GM18858 (cell line): ENCODE data around the gene OVCH2.
"Not testable (repeated sequence)": the region's sequence is repeated elsewhere in the genome, so short reads cannot be mapped to it uniquely, and the experiment has no call there.

Experiments
- ATAC-seq: cut with Tn5 transposase; IDR thresholded peaks from one replicate; pipeline ENCODE4 v1.9.1; 2021; ENCODE audit not compliant: unreplicated experiment

Gene OVCH2

GRCh38 chr11:7671347-7672215 lies 34.7 kb downstream of the OVCH2 start:
- peak; percentile 65 for ATAC-seq

GRCh38 chr11:7670641-7671040 lies 35.6 kb downstream of the OVCH2 start:
- no peak for ATAC-seq

GRCh38 chr11:7668911-7669310 lies 37.4 kb downstream of the OVCH2 start:
- ATAC-seq = no peak

GRCh38 chr11:7668464-7668863 lies 37.8 kb downstream of the OVCH2 start:
- ATAC-seq = no peak

DNA sequence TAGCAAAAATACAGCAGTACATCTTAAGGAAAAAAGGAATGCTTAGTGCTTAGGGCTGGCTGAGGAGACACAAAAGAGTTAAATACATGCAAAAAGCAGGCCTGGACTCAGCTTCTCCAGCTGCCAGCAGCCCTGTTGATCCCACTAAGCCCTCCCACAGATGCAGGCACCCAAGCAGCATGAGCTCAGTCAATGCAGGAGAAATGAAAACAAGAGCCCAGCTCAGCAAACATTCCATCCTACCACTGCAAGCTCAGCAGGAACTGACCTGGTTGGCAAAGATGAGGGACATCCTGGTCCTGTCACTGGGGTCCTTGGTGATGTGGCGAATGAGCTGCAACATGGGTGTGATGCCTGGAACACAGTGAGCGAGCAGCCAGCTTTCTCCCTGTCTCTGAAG lies 38.8 kb downstream of the OVCH2 start:
- ATAC-seq = no peak

DNA sequence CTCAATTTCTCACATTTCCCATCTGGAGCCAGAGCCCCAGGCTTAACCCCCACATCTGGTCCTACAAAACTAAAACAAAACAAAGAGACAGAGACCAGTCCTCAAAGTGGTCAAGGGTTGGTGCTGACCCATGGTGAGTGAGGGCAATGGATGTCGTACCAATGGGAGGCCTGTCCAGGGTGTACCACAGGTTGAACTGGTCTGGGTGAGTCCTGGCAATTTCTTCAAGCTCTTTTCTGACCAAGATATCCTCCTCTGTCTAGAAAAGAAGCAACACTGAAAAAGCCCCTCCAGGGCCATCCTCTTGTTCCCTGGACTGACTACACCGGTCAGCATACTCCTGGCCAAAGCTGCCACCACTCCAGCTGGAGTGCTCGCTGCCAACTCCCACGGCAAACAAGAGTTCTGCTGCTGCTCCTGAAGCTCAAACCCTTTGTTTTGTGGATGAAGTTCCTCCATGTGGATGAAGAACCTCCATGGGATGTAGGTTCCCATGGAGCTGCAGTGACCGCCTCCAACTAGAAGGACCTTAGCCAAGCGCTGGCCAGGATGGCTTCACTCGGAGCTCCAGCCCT lies 39.9 kb downstream of the OVCH2 start:
- no peak for ATAC-seq

DNA sequence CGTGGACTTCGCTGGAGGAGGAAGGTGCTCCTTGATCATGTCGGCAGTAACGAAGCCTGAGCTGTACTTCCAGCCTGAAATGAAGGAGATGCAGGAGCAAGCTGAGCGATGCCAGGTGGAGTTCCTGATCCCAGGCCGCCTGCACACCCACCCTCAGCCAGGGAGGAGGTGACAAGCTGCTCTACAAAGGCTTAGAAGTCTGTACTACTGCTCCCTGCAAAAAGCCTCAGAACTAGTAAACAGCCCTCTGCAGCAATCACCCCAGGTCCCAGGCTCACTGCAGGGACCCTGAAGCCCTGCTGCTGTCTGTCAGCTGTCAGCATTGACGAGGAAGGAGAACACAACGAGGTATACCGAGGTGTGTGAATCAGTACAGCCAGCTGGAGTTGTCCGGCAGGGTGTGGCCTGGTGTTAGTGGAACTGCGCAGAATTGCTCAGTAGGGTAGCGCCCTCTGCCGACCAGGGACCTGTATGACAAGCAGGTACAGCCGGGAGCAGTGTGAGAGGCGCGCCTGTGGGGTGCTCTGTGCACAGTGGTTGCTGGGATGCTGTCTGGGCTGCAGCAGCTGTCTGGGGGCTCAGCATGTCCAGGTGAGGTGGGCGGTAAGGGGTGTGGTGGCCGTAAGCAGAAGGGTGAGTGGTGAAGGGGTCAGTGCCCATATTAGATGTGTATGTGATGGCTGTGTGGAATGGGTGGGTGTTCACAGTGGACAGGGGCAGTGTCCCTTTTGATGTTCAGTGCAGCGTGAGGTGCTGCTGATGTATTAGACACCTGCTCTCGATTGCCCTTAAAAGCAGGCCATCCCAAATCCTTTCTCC lies 40.6 kb downstream of the OVCH2 start:
- ATAC-seq = peak; percentile 90

GRCh38 chr11:7664867-7665266 lies 41.4 kb downstream of the OVCH2 start:
- ATAC-seq = no peak

GRCh38 chr11:7663531-7663930 lies 42.7 kb downstream of the OVCH2 start:
- ATAC-seq = not testable (repeated sequence)

- no peak for ATAC-seq
These were observed 48.8 kb downstream of the OVCH2 start for GRCh38 chr11:7657306-7658025.

- ATAC-seq = no peak
These were observed 49.6 kb downstream of the OVCH2 start for GRCh38 chr11:7656704-7657103.

DNA sequence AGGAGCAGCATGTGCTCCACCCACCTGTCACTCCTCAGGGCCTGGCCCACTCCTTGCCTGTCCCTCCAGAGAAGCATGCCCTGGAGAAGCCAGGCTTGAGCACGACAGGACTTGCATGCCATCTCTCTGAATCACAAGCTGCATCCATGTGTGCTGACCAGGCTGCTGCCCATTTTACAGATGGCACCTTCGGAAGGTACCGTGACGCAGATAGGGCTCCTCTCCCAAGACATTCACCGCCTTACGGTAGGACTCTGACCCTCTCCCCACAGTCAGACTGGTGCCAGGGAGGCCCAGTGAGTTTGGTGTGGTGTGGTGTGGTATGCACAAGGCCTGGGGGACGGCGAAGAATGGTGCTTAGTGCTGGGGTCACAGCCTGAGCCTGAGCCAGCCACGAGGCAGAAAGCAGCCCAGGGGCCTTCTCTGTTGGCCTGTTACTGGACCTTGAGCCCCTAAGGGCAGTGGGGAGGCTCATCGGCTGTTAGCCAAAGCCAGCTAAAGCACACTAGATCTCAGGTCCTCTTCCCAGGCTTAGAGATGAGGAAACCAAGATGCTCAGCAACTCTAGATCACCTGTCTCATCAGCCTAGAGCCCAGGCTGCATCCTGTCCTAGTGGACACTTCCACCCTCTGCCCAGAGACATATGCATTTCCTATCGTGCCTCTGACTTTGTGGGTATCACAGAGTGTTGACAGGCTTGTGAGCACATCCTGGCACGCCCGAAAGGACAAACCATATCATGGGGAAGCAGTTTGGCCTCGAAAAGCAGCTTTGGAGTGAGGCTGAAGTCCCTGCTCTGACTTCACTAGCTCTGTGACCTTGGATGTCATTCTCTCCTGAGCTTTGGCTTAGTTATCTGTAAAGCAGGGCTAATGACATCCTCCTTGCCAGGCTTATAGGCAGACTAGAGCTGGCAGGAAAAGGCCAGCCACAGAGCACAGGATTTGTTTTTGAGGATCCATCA lies 50.7 kb downstream of the OVCH2 start:
- ATAC-seq = no peak

- ATAC-seq = no peak
These were observed 52.0 kb downstream of the OVCH2 start for GRCh38 chr11:7654195-7654705.

GRCh38 chr11:7651700-7652099 lies 54.6 kb downstream of the OVCH2 start:
- ATAC-seq = no peak

GRCh38 chr11:7651140-7651551 lies 55.1 kb downstream of the OVCH2 start:
- ATAC-seq = no peak

DNA sequence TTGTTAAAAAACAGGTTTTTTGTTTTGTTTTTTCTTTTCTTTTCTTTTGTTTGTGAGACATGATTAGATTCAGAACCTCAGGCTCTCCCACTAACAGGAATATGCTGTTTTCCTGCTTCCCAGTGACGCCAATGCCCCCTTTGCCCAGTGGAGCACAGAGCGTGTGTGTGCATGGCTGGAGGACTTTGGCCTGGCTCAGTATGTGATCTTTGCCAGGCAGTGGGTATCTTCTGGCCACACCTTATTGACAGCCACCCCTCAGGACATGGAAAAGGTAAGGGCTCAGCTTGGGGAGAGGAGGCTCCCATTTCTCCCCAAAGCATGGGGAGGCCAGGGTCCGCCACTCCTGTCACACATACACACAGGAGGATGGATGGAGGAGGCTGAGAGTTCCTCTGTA lies 58.0 kb downstream of the OVCH2 start:
- no peak for ATAC-seq

- no peak for ATAC-seq
These were observed 59.4 kb downstream of the OVCH2 start for GRCh38 chr11:7646866-7647265.

- ATAC-seq = no peak
These were observed 61.1 kb downstream of the OVCH2 start for GRCh38 chr11:7645206-7645605.

DNA sequence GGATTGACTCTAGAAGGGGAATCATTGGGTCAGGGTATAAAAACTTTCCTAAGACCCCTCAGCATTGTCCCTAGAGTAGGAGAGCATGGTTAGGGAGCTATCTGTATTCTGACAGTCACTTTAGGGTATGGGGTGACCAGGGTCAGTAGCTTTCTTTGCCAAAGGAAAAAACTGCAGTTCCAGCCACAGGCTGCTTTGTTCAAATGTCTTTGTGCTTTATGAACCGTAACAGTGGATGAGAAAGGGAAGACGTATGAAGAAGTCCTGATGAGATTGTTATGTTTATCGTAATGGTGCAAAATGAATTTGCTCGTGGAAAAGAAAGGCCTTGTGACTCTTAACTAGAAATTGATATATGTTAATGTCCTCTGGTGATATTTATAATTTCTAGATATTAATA lies 63.0 kb downstream of the OVCH2 start:
- no peak for ATAC-seq

- ATAC-seq = no peak
These were observed 63.5 kb downstream of the OVCH2 start for GRCh38 chr11:7642747-7643146.
